Endodermal cell (in vitro differentiated cells): ENCODE results near the gene UROC1. TPM values are rescaled to one million over a fixed set of nuclear protein-coding genes. Genes with fewer than 3 reads are reported as not detected.

ENCODE experiments used
- DNase-seq: peaks from one replicate; pipeline ENCODE4 v3.0.0-alpha.2; 2017
- H3K27ac ChIP-seq: 2 replicates; pipeline ENCODE4 v1.5.1; 2013; ENCODE audit warnings: mild to moderate bottlenecking, low read depth, low read length, moderate library complexity
- H3K27me3 ChIP-seq: 2 replicates; pipeline ENCODE4 v1.6.1; 2013; ENCODE audit warnings: mild to moderate bottlenecking, low read length, moderate library complexity; ENCODE audit not compliant: insufficient read depth, control insufficient read depth, poor library complexity, severe bottlenecking
- H3K36me3 ChIP-seq: 2 replicates; pipeline ENCODE4 v1.7.0; 2013; ENCODE audit warnings: mild to moderate bottlenecking, low read length, moderate library complexity; ENCODE audit not compliant: control insufficient read depth, insufficient read depth
- H3K4me1 ChIP-seq: one replicate; pipeline ENCODE4 v1.7.0; 2013; ENCODE audit warnings: low read length; ENCODE audit not compliant: control insufficient read depth, insufficient read depth
- H3K4me3 ChIP-seq: 2 replicates; pipeline ENCODE4 v1.5.1; 2013; ENCODE audit warnings: mild to moderate bottlenecking, low read length, moderate library complexity
- H3K9ac ChIP-seq: 2 replicates; pipeline ENCODE4 v1.6.1; 2013; ENCODE audit warnings: mild to moderate bottlenecking, low read length, moderate library complexity; ENCODE audit not compliant: poor library complexity, severe bottlenecking; ENCODE audit errors: extremely low read depth
- H3K9me3 ChIP-seq: 2 replicates; pipeline ENCODE4 v1.6.1; 2013; ENCODE audit warnings: mild to moderate bottlenecking, low read length, moderate library complexity; ENCODE audit not compliant: control insufficient read depth
- H3K27ac Mint-ChIP-seq: 2 replicates; pipeline ENCODE4 v1.8.0; 2020; ENCODE audit warnings: mixed read lengths
- H3K27me3 Mint-ChIP-seq: 2 replicates; pipeline ENCODE4 v1.8.0; 2021; ENCODE audit warnings: mild to moderate bottlenecking, mixed read lengths; ENCODE audit not compliant: insufficient read depth
- H3K36me3 Mint-ChIP-seq: 2 replicates; pipeline ENCODE4 v1.8.0; 2020; ENCODE audit warnings: low read depth, mixed read lengths
- H3K4me1 Mint-ChIP-seq: 2 replicates; pipeline ENCODE4 v1.8.0; 2020; ENCODE audit warnings: mixed read lengths
- H3K4me3 Mint-ChIP-seq: 2 replicates; pipeline ENCODE4 v1.8.0; 2020; ENCODE audit warnings: mild to moderate bottlenecking, moderate library complexity, mixed read lengths
- H3K9me3 Mint-ChIP-seq: 2 replicates; pipeline ENCODE4 v1.8.0; 2020; ENCODE audit warnings: mild to moderate bottlenecking, mixed read lengths
- WGBS, 2 experiments: methylation state at CpG; one replicate each; pipeline versions ENCODE4 v1.1.5 to v1.1.7; 2013; ENCODE audit warnings: missing lambda C conversion rate in 2 of 2, mixed read lengths in 1 of 2; ENCODE audit not compliant: insufficient coverage in 1 of 2, insufficient read length in 1 of 2; 5-methylcytosine and 5-hydroxymethylcytosine counted together
- total RNA-seq, 2 donors: library from RNA; stranded (reverse); fragmentation: NEBNext Ultra II Directional in 1 of 2; extraction: Animal tissue kit (Norgen Biotek cat#: 25700) in 1 of 2; gene quantifications; 2 replicates in 1 of 2; 3 replicates in 1 of 2; pipeline ENCODE4 v1.2.1, GENCODE V29; 2021
- TF ChIP-seq, protein P1 (sequence below): fragments of 200-600 bp; sonication (generic); conservative IDR thresholded peaks from 2 replicates; pipeline ENCODE4 v1.5.0; 2021; ENCODE audit warnings: antibody characterized with exemption, mild to moderate bottlenecking

Gene UROC1
- total RNA-seq, 2 donors from 2014 or later, result not detected

DNA sequence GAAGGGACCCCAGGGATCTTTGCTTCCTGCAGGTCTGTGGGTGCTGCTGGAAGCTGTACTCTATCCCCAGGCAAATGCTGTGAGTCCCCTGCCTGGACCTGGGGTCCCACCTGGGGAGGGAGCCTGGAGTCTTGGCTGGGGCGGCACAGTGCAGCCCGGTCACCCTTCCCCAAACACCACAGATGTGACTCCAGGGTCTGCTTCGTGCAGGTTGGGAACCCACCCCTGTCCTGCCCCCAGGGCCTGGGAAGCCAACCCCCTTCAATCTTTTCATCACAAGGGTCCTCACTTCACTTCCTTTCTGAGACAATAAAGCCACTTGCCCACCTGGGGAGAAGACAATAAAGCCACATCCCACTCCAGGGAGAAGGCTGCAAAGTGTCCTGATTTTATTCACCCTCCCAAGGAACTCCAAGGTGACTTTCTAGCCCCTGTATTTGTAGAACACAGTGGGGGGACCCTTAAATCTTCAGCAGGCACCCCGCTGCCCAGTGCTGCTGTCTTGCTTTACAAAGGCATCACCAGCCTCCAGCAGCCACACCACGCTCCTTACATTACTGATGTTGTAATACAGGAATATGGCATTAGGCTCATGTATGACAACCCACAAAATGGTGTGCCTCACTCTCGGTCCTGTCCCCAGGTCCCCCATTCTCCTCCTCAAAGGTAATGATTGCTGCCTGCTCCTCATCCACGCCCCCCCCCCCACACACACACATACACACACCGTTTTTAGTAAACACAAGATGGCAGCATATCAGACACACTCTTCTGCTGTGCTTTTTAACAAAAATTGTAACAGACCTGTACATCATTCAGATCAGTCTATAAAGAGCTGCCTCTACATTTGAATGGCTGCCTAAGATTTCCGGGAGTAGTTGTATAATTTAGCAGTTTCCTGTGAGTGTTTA, 31.2 kb upstream of the UROC1 start:
- no peaks in the 10 kb centered on the region for H3K36me3 ChIP-seq
- peak; percentile 75 for DNase-seq
- no peak overlapping the region for H3K27ac ChIP-seq
- Mint-ChIP-seq H3K9me3 (no peaks in the 10 kb centered on the region), H3K36me3 (no peaks in the 10 kb centered on the region), H3K4me3 (no peak overlapping the region), H3K27me3 (no peaks in the 10 kb centered on the region), H3K4me1 (peaks cover 33% of the 10 kb centered on the region), H3K27ac (no peak overlapping the region)
- no peak overlapping the region for H3K4me3 ChIP-seq
- H3K9me3 ChIP-seq, result no peaks in the 10 kb centered on the region
- no peaks in the 10 kb centered on the region for H3K27me3 ChIP-seq
- 42 to 48% methylated on average over 5 to 9 of the region's 9 CpGs for WGBS, 2 experiments
- TF ChIP-seq, protein P1, sequence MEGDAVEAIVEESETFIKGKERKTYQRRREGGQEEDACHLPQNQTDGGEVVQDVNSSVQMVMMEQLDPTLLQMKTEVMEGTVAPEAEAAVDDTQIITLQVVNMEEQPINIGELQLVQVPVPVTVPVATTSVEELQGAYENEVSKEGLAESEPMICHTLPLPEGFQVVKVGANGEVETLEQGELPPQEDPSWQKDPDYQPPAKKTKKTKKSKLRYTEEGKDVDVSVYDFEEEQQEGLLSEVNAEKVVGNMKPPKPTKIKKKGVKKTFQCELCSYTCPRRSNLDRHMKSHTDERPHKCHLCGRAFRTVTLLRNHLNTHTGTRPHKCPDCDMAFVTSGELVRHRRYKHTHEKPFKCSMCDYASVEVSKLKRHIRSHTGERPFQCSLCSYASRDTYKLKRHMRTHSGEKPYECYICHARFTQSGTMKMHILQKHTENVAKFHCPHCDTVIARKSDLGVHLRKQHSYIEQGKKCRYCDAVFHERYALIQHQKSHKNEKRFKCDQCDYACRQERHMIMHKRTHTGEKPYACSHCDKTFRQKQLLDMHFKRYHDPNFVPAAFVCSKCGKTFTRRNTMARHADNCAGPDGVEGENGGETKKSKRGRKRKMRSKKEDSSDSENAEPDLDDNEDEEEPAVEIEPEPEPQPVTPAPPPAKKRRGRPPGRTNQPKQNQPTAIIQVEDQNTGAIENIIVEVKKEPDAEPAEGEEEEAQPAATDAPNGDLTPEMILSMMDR, result no peak
- H3K9ac ChIP-seq, result no peak overlapping the region
- H3K4me1 ChIP-seq, result peaks cover 12% of the 10 kb centered on the region

DNA sequence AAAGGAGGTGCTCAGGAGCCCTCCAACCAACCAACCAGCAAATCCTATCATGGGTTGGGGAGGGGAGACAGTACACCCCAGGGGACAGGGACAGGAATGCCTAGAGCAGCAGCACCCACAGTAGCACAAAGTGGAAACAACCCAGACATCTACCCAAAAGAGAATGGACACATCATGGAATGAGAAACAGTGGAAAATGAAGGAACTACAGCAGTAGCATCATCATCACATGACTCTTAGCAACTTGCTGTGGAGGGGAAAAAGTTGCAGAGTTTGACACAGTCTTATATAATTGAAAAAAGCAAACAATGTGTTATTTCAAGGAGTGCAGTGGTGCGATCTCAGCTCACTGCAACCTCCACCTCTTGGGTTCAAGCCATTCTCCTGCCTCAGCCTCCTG, 30.1 kb upstream of the UROC1 start:
- H3K4me3 Mint-ChIP-seq, result no peak overlapping the region
- H3K27ac Mint-ChIP-seq, result no peak overlapping the region
- Histone ChIP-seq H3K27me3 (no peaks in the 10 kb centered on the region), H3K4me1 (peaks cover 12% of the 10 kb centered on the region), H3K27ac (no peak overlapping the region), H3K4me3 (no peak overlapping the region), H3K9me3 (no peaks in the 10 kb centered on the region), H3K9ac (no peak overlapping the region), H3K36me3 (no peaks in the 10 kb centered on the region)
- DNase-seq, result peak; percentile 46
- H3K9me3 Mint-ChIP-seq, result no peaks in the 10 kb centered on the region
- peaks cover 2% of the 10 kb centered on the region for H3K27me3 Mint-ChIP-seq
- H3K36me3 Mint-ChIP-seq, result no peaks in the 10 kb centered on the region
- H3K4me1 Mint-ChIP-seq, result peaks cover 33% of the 10 kb centered on the region
- 83 to 91% methylated on average over 1 of the region's 1 CpG for WGBS, 2 experiments
- TF ChIP-seq, protein P1, result no peak

DNA sequence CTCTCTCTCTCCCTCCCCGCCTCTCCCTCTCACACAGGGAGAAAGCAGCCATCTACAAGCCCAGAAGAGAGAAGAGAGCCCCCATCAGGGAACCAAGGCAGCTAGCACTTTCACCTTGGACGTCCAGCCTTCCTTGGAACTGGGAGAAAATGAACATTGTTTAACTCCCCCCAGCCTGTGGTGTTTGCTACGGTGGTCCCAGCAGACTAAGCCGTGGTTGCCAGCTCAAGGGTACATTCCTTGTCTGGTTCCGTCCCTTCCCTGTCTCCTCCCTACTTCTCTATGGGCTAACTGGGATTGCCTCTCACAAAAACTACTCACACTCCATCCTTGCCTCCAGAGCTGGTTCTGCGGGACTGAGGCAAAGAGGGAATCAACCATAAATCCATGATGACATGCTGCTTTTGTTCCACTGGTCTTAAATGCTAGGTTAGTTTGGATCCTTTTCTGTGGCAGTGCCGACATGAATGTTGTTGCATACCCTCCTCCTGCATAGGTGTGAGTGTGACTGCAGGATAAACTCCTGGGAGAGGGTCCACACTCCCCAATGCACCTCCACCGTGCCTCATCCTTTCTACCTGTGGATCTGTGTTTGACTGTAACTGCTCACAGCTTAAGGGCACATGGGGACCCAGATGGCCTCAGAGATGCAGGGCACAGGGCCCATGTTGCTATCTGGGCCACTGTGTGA, 29.1 kb upstream of the UROC1 start:
- Histone ChIP-seq H3K27me3 (no peaks in the 10 kb centered on the region), H3K4me1 (peaks cover 12% of the 10 kb centered on the region), H3K9ac (no peak overlapping the region), H3K36me3 (no peaks in the 10 kb centered on the region), H3K4me3 (no peak overlapping the region), H3K27ac (no peak overlapping the region), H3K9me3 (no peaks in the 10 kb centered on the region)
- Mint-ChIP-seq H3K27ac (no peak overlapping the region), H3K27me3 (peaks cover 5% of the 10 kb centered on the region), H3K36me3 (no peaks in the 10 kb centered on the region), H3K4me3 (no peak overlapping the region), H3K4me1 (peaks cover 33% of the 10 kb centered on the region), H3K9me3 (no peaks in the 10 kb centered on the region)
- TF ChIP-seq, protein P1, result no peak
- 89 to 100% methylated on average over 5 to 8 of the region's 8 CpGs for WGBS, 2 experiments
- peak; percentile 33 for DNase-seq
